SK-N-SH treated with all-trans-retinoic acid at 6 μM for 48 hours (cell line): Measurements from ENCODE around the gene CYP1A1.

Experiments used
- ATAC-seq: fragments of 200-7000 bp; cut with Tn5 transposase; 3 replicates; pipeline ENCODE4 v1.9.1; 2020; ENCODE audit warnings: mild to moderate bottlenecking, moderate library complexity
- ARNTL ChIP-seq: fragments of 450-650 bp; formaldehyde crosslinking; IDR thresholded peaks from 2 replicates; pipeline ENCODE4 v1.5.0; 2020; ENCODE audit warnings: low read depth, mild to moderate bottlenecking, moderate library complexity, borderline replicate concordance
- BACH2 ChIP-seq: fragments of 250-450 bp; sonication (Bioruptor Pico); IDR thresholded peaks from 2 replicates; pipeline ENCODE4 v1.9.0; 2021; ENCODE audit warnings: mild to moderate bottlenecking, borderline replicate concordance
- CSDC2 ChIP-seq: fragments of 250-450 bp; sonication (Bioruptor Pico); IDR thresholded peaks from 2 replicates; pipeline ENCODE4 v1.5.0; 2020; ENCODE audit warnings: mild to moderate bottlenecking, moderate library complexity
- ESRRG ChIP-seq: fragments of 250-450 bp; sonication (Bioruptor Pico); IDR thresholded peaks from 2 replicates; pipeline ENCODE4 v1.6.1; 2021; ENCODE audit warnings: mild to moderate bottlenecking
- ISL1 ChIP-seq: fragments of 250-450 bp; sonication (Bioruptor Pico); IDR thresholded peaks from 2 replicates; pipeline ENCODE4 v2.1.2; 2022; ENCODE audit warnings: mild to moderate bottlenecking, moderate library complexity
- OSR1 ChIP-seq: fragments of 250-450 bp; sonication (Bioruptor Pico); IDR thresholded peaks from 2 replicates; pipeline ENCODE4 v1.8.0; 2022; ENCODE audit warnings: moderate library complexity, mild to moderate bottlenecking, inconsistent platforms
- PPARA ChIP-seq: fragments of 250-450 bp; sonication (Bioruptor Pico); IDR thresholded peaks from 2 replicates; pipeline ENCODE4 v1.5.0; 2020; ENCODE audit warnings: mild to moderate bottlenecking, borderline replicate concordance
- SNAI2 ChIP-seq: fragments of 250-450 bp; sonication (Bioruptor Pico); IDR thresholded peaks from 2 replicates; pipeline ENCODE4 v1.5.0; 2020; ENCODE audit warnings: mild to moderate bottlenecking, moderate library complexity
- TCF4 ChIP-seq: fragments of 250-450 bp; sonication (Bioruptor Pico); IDR thresholded peaks from 2 replicates; pipeline ENCODE4 v1.8.0; 2021; ENCODE audit warnings: mild to moderate bottlenecking, moderate library complexity, borderline replicate concordance
- TOX ChIP-seq: fragments of 250-450 bp; sonication (Bioruptor Pico); IDR thresholded peaks from 2 replicates; pipeline ENCODE4 v1.8.0; 2021; ENCODE audit warnings: mild to moderate bottlenecking, moderate library complexity, borderline replicate concordance
- ZC3H10 ChIP-seq: fragments of 250-450 bp; sonication (Bioruptor Pico); IDR thresholded peaks from 2 replicates; pipeline ENCODE4 v1.5.1; 2021; ENCODE audit warnings: mild to moderate bottlenecking, moderate library complexity
- ZFP30 ChIP-seq: fragments of 450-650 bp; formaldehyde crosslinking; IDR thresholded peaks from 2 replicates; pipeline ENCODE4 v1.5.0; 2022; ENCODE audit warnings: mild to moderate bottlenecking, moderate library complexity
- ZNF70 ChIP-seq: fragments of 450-650 bp; formaldehyde crosslinking; IDR thresholded peaks from 2 replicates; pipeline ENCODE4 v1.5.0; 2020; ENCODE audit warnings: mild to moderate bottlenecking, moderate library complexity
- ZNF8 ChIP-seq: fragments of 450-650 bp; formaldehyde crosslinking; IDR thresholded peaks from 2 replicates; pipeline ENCODE4 v1.5.0; 2020; ENCODE audit warnings: mild to moderate bottlenecking, moderate library complexity
- TF ChIP-seq, protein P1 (sequence below): fragments of 250-450 bp; sonication (Bioruptor Pico); IDR thresholded peaks from 2 replicates; pipeline ENCODE4 v1.5.1; 2021; ENCODE audit warnings: mild to moderate bottlenecking, moderate library complexity
- TF ChIP-seq, protein P2 (sequence below): fragments of 250-450 bp; sonication (Bioruptor Pico); IDR thresholded peaks from 2 replicates; pipeline ENCODE4 v1.8.0; 2020; ENCODE audit warnings: mild to moderate bottlenecking, moderate library complexity, borderline replicate concordance
- TF ChIP-seq, protein P3 (sequence below): fragments of 250-450 bp; sonication (Bioruptor Pico); IDR thresholded peaks from 2 replicates; pipeline ENCODE4 v1.8.0; 2021; ENCODE audit warnings: low read depth, mild to moderate bottlenecking, moderate library complexity, borderline replicate concordance
- TF ChIP-seq, protein P4 (sequence below): fragments of 250-450 bp; sonication (Bioruptor Pico); IDR thresholded peaks from 2 replicates; pipeline ENCODE4 v1.5.0; 2020; ENCODE audit warnings: mild to moderate bottlenecking, moderate library complexity

CYP1A1 gene

DNA sequence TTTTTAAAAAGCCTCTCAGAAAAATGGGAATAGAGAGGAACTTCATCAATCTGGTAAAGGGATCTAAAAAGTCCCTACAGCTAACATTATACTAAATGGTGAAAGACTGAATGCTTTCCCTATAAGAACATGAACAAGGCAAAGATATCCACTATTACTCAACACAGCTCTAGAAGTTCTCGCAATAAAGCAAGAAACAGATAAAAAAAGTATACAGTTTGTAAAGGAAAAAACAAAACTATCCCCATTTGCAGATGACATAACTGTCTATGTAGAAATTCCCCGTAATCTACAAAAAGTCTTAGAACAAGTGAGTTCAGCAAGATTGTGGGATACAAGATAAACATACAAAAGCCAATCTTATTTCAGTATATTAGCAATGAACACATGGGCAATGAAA is 44.9 kb downstream of the CYP1A1 start:
- TF ChIP-seq TCF4 (CRISPR knock-in tag) (no peak), ZNF70 (CRISPR knock-in tag) (no peak), CSDC2 (no peak), ZFP30 (CRISPR knock-in tag) (no peak), OSR1 (no peak), PPARA (CRISPR knock-in tag) (no peak), SNAI2 (CRISPR knock-in tag) (no peak), ZNF8 (CRISPR knock-in tag) (no peak)
- TF ChIP-seq, protein P1, sequence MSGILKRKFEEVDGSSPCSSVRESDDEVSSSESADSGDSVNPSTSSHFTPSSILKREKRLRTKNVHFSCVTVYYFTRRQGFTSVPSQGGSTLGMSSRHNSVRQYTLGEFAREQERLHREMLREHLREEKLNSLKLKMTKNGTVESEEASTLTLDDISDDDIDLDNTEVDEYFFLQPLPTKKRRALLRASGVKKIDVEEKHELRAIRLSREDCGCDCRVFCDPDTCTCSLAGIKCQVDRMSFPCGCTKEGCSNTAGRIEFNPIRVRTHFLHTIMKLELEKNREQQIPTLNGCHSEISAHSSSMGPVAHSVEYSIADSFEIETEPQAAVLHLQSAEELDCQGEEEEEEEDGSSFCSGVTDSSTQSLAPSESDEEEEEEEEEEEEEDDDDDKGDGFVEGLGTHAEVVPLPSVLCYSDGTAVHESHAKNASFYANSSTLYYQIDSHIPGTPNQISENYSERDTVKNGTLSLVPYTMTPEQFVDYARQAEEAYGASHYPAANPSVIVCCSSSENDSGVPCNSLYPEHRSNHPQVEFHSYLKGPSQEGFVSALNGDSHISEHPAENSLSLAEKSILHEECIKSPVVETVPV (CRISPR knock-in tag), result no peak
- TF ChIP-seq, protein P2, sequence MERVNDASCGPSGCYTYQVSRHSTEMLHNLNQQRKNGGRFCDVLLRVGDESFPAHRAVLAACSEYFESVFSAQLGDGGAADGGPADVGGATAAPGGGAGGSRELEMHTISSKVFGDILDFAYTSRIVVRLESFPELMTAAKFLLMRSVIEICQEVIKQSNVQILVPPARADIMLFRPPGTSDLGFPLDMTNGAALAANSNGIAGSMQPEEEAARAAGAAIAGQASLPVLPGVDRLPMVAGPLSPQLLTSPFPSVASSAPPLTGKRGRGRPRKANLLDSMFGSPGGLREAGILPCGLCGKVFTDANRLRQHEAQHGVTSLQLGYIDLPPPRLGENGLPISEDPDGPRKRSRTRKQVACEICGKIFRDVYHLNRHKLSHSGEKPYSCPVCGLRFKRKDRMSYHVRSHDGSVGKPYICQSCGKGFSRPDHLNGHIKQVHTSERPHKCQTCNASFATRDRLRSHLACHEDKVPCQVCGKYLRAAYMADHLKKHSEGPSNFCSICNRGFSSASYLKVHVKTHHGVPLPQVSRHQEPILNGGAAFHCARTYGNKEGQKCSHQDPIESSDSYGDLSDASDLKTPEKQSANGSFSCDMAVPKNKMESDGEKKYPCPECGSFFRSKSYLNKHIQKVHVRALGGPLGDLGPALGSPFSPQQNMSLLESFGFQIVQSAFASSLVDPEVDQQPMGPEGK (CRISPR knock-in tag), result no peak
- TF ChIP-seq, protein P3, sequence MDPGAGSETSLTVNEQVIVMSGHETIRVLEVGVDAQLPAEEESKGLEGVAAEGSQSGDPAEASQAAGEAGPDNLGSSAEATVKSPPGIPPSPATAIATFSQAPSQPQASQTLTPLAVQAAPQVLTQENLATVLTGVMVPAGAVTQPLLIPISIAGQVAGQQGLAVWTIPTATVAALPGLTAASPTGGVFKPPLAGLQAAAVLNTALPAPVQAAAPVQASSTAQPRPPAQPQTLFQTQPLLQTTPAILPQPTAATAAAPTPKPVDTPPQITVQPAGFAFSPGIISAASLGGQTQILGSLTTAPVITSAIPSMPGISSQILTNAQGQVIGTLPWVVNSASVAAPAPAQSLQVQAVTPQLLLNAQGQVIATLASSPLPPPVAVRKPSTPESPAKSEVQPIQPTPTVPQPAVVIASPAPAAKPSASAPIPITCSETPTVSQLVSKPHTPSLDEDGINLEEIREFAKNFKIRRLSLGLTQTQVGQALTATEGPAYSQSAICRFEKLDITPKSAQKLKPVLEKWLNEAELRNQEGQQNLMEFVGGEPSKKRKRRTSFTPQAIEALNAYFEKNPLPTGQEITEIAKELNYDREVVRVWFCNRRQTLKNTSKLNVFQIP, result no peak
- ATAC-seq, result no peak

DNA sequence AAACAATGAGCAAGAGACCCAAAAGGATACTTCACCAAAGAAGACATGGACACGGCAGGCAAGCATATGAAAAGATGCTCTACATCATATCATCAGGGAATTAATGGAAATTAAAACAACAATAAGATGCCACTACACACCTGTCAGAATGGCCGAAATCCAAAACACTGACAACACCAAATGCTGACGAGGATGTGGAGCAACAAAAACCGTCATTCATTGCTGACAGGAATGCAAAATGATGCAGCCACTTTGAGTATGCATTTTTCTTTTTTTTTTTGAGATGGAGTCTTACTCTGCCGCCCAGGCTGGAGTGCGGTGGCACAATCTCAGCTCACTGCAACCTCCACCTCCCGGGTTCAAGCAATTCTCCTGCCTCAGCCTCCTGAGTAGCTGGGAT is 48.5 kb downstream of the CYP1A1 start:
- no peak for ATAC-seq
- TF ChIP-seq, protein P4, sequence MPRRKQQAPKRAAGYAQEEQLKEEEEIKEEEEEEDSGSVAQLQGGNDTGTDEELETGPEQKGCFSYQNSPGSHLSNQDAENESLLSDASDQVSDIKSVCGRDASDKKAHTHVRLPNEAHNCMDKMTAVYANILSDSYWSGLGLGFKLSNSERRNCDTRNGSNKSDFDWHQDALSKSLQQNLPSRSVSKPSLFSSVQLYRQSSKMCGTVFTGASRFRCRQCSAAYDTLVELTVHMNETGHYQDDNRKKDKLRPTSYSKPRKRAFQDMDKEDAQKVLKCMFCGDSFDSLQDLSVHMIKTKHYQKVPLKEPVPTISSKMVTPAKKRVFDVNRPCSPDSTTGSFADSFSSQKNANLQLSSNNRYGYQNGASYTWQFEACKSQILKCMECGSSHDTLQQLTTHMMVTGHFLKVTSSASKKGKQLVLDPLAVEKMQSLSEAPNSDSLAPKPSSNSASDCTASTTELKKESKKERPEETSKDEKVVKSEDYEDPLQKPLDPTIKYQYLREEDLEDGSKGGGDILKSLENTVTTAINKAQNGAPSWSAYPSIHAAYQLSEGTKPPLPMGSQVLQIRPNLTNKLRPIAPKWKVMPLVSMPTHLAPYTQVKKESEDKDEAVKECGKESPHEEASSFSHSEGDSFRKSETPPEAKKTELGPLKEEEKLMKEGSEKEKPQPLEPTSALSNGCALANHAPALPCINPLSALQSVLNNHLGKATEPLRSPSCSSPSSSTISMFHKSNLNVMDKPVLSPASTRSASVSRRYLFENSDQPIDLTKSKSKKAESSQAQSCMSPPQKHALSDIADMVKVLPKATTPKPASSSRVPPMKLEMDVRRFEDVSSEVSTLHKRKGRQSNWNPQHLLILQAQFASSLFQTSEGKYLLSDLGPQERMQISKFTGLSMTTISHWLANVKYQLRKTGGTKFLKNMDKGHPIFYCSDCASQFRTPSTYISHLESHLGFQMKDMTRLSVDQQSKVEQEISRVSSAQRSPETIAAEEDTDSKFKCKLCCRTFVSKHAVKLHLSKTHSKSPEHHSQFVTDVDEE (CRISPR knock-in tag), result no peak
- TF ChIP-seq BACH2 (CRISPR knock-in tag), result no peak
- no peak for TF ChIP-seq TCF4 (CRISPR knock-in tag)
- no peak for TF ChIP-seq CSDC2
- TF ChIP-seq ISL1 (CRISPR knock-in tag), result no peak
- TF ChIP-seq, protein P1 (CRISPR knock-in tag), result no peak
- TF ChIP-seq TOX (CRISPR knock-in tag), result no peak
- TF ChIP-seq, protein P3, result no peak
- TF ChIP-seq ZNF70 (CRISPR knock-in tag), result no peak
- no peak for TF ChIP-seq PPARA (CRISPR knock-in tag)

DNA sequence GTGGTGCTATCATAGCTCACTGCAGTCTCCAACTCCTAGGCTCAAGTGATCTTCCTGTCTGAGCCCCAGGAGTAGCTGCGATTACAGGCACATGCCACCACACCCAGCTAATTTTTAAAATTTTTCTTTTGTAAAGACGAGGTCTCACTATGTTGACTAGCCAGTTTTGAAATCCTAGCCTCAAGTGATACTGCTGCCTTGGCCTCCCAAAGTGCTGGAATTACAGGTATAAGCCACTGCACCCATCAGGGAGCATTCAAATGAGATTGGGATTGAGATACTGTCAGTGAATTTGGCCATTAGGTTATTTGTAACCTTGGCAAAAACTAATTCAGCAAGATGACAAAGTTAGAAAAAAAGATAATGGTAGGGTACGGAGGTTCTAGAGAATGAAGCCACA is 51.2 kb downstream of the CYP1A1 start:
- no peak for ATAC-seq
- TF ChIP-seq ZNF70 (CRISPR knock-in tag) (no peak), SNAI2 (CRISPR knock-in tag) (no peak), ZC3H10 (CRISPR knock-in tag) (no peak), ESRRG (CRISPR knock-in tag) (no peak), ARNTL (CRISPR knock-in tag) (no peak), BACH2 (CRISPR knock-in tag) (no peak)
